Heart right ventricle (tissue), 16 donors: ENCODE data around the gene AMOTL2. TPM values are rescaled to one million over a fixed set of nuclear protein-coding genes. Genes with fewer than 3 reads are reported as not detected.

ENCODE experiments used
- ATAC-seq, 8 donors: fragments of 200-7000 bp; cut with Tn5 transposase; one replicate each; pipeline ENCODE4 v1.9.1; 2020; ENCODE audit warnings: mild to moderate bottlenecking in 8 of 8, moderate library complexity in 8 of 8, moderate number of reproducible peaks in 1 of 8
- DNase-seq, 2 donors: peaks; one replicate each; pipeline ENCODE4 v3.0.0-alpha.2; 2020
- H3K27ac ChIP-seq, 10 donors: fragments of 200-600 bp; sonication (generic) in 2 of 10; one replicate each; pipeline versions ENCODE4 v1.5.0 to v1.8.0; 2020 to 2022; ENCODE audit warnings: mild to moderate bottlenecking in 3 of 10
- H3K27me3 ChIP-seq, 7 donors: fragments of 200-600 bp; one replicate each; pipeline ENCODE4 v1.8.0; 2021 to 2022; ENCODE audit warnings: mild to moderate bottlenecking in 2 of 7
- H3K36me3 ChIP-seq, 9 donors: fragments of 200-600 bp; sonication (generic) in 1 of 9; one replicate each; pipeline versions ENCODE4 v1.5.0 to v1.8.0; 2020 to 2022; ENCODE audit warnings: mild to moderate bottlenecking in 2 of 9
- H3K4me1 ChIP-seq, 9 donors: fragments of 200-600 bp; sonication (generic) in 1 of 9; one replicate each; pipeline versions ENCODE4 v1.5.0 to v1.8.0; 2020 to 2022; ENCODE audit warnings: mild to moderate bottlenecking in 4 of 9
- H3K4me3 ChIP-seq, 10 donors: fragments of 200-600 bp; sonication (generic) in 2 of 10; one replicate each; pipeline versions ENCODE4 v1.5.0 to v1.8.0; 2020 to 2022; ENCODE audit warnings: mild to moderate bottlenecking in 7 of 10, moderate library complexity in 2 of 10
- H3K9me3 ChIP-seq, 11 donors: fragments of 200-600 bp in 10 of 11; sonication (generic) in 2 of 11; one replicate each; pipeline versions ENCODE4 v1.5.0 to v1.8.0; 2013 to 2022; ENCODE audit warnings: mild to moderate bottlenecking in 2 of 11, control low read depth in 1 of 11, moderate library complexity in 1 of 11
- WGBS, 2 donors: extraction: QIAGEN DNeasy Blood & Tissue Kit; methylation state at CpG; one replicate each; pipeline ENCODE4 v1.1.7; 2013; ENCODE audit warnings: inconsistent platforms in 1 of 2; 5-methylcytosine and 5-hydroxymethylcytosine counted together
- intact Hi-C, 10 donors: fragments of 100-400 bp; cut with DNase I; formaldehyde crosslinking; loops; one replicate each; pipeline versions ENCODE4 v1.11.1 to v1.14.2; 2022
- polyA plus RNA-seq, 2 donors: library from polyadenylated mRNA; stranded (reverse); fragments of 200-250 nt; gene quantifications; one replicate each; pipeline ENCODE4 v1.2.3, GENCODE V29; 2013
- total RNA-seq, 10 donors: library from RNA; stranded (reverse); fragmentation: NEBNext Ultra II Directional in 3 of 10; extraction: Animal tissue kit (Norgen Biotek cat#: 25700) in 3 of 10; gene quantifications; one replicate each; pipeline versions ENCODE4 v1.2.1 to v1.2.4, GENCODE V29; 2021 to 2023
- TF ChIP-seq, protein P1 (sequence below), 9 donors: fragments of 200-600 bp; sonication (generic) in 2 of 9; IDR thresholded peaks; one replicate each; pipeline versions ENCODE4 v1.5.0 to v1.8.0; 2021 to 2022; ENCODE audit warnings: antibody characterized with exemption in 9 of 9, mild to moderate bottlenecking in 5 of 9, moderate library complexity in 1 of 9
- donor health status: Arrhythmogenic right ventricular cardiomyopathy.
- donor health status: ischemic (EF 13 %, LVEDD 7.1; RV severe dilation, severe dysfunction).
- donor health status: healthy with polysubstance abuse.
- donor health status: DM: no; HTN: yes; CAD: no.
- donor health status: DM: no; HTN: no; CAD: no.
- donor health status: ischemic (EF 25% LVEDD 6.9; RV normal size, moderate dysfunction).
- donor health status: ischemic (EF 25% LVEDD 5.7; RV mildly dilated, moderate dysfunction).
- donor health status: healthy.
- donor health status: DM: yes; HTN: yes; CAD: no.
- donor health status: Ischemic cardiomyopathy.
- donor health status: ischemic (EF 35%, LVEDD 5.7; RV mildly dilated, moderate dysfunction).
- donor health status: nonischemic (EF 11% LVEDD 7.7; RV severe dilation, severe dysfunction).
- donor health status: DM: yes; HTN: yes; CAD: no.
- donor health status: PGD.
- donor health status: ischemic (EF 29% LVEDD 5.4; RV normal size, mild dysfunction).
- donor health status: nonischemic (EF 23%, LVEDD 6.1; RV moderate dilation, normal function).

The AMOTL2 gene
- total and polyA plus RNA-seq, 12 donors: 18.7 to 96.6 (median 54.1) TPM

DNA sequence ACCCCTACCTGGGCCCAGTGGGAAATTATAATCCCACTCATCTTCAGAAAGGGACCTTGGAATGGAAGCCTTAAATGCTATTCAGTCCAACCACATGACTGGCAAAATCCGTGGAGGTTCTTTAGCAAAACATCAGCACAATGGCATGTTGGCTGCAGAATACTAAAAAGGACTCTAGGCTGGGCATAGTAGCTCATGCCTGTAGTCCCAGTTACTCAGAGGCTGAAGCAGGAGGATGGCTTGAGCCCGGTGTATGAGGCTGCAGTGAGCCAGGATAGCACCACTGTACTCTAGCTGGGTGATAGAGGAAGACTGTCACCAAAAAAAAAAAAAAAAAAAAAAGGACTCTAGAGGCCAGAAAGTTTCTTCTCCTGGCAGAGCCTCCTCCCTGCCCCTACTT is 63.0 kb downstream of the AMOTL2 start:
- Histone ChIP-seq H3K36me3 (no peaks in the 10 kb centered on the region), H3K4me3 (no peak overlapping the region), H3K4me1 (peaks cover 16 to 66% (median 58%) of the 10 kb centered on the region in 9 donors), H3K9me3 (no peaks in the 10 kb centered on the region), H3K27me3 (peaks cover 0 to 28% (median 0%) of the 10 kb centered on the region in 7 donors), H3K27ac (peak overlapping the region in 6 of 10 donors; percentile 34 to 97 (median 90))
- DNase-seq: no peak
- TF ChIP-seq, protein P1, sequence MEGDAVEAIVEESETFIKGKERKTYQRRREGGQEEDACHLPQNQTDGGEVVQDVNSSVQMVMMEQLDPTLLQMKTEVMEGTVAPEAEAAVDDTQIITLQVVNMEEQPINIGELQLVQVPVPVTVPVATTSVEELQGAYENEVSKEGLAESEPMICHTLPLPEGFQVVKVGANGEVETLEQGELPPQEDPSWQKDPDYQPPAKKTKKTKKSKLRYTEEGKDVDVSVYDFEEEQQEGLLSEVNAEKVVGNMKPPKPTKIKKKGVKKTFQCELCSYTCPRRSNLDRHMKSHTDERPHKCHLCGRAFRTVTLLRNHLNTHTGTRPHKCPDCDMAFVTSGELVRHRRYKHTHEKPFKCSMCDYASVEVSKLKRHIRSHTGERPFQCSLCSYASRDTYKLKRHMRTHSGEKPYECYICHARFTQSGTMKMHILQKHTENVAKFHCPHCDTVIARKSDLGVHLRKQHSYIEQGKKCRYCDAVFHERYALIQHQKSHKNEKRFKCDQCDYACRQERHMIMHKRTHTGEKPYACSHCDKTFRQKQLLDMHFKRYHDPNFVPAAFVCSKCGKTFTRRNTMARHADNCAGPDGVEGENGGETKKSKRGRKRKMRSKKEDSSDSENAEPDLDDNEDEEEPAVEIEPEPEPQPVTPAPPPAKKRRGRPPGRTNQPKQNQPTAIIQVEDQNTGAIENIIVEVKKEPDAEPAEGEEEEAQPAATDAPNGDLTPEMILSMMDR (IDR thresholded peaks at IDR 0.05): no peak
- intact Hi-C loops: loop anchor here in 5 of 10 donors (2.0 to 5.0 kb wide), 4 partner anchors 46 to 162 kb away; no protein-coding TSS in a partner anchor
- 49 to 60% methylated on average over 2 of the region's 2 CpGs for WGBS, 2 donors
- ATAC-seq: no peak

DNA sequence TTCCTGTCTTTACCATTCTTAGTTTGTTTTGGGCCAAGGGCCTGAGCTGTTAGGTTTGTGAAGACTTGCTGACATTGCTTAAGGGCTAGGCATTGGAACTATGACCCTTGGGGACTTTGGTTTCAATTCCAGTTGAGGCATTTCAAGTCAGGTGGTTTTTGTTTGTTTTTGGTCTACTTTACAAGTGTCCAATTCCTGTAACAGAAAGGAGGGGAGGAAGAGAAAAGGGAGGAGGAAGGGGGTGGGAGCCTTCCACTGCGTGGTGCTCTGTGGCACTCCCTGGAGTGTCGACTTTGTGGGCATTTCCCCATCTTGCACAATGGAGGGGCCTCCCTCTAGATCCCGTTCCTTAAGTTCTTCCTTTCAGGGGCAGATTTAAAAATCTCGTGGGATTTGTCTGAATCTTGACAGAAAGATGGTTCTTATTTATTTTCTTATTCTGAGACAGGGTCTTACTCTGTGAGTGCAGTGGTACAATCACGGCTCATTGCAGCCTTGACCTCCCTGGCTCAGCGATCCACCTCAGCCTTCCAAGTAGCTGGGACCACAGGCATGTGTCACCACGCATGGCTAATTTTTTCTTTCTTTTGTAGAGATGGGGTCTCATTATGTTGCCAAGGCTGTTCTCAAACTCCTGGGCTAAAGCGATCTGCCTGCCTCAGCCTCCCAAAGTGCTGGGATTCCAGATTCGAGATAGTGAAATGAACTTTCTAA is 64.1 kb downstream of the AMOTL2 start:
- Histone ChIP-seq H3K4me3 (no peak overlapping the region), H3K36me3 (no peaks in the 10 kb centered on the region), H3K9me3 (no peaks in the 10 kb centered on the region), H3K4me1 (peaks cover 16 to 55% (median 47%) of the 10 kb centered on the region in 9 donors), H3K27me3 (peaks cover 0 to 30% (median 0%) of the 10 kb centered on the region in 7 donors), H3K27ac (peak overlapping the region in 3 of 10 donors; percentile 8 to 97 (median 25))
- WGBS, 2 donors: 81% methylated on average over 9 of the region's 9 CpGs
- ATAC-seq (no peak), DNase-seq (no peak)
- TF ChIP-seq, protein P1 (IDR thresholded peaks at IDR 0.05): no peak
- intact Hi-C loops: loop anchor here in 7 of 10 donors (2.0 to 5.0 kb wide), 8 partner anchors 47 to 167 kb away; no protein-coding TSS in a partner anchor

DNA sequence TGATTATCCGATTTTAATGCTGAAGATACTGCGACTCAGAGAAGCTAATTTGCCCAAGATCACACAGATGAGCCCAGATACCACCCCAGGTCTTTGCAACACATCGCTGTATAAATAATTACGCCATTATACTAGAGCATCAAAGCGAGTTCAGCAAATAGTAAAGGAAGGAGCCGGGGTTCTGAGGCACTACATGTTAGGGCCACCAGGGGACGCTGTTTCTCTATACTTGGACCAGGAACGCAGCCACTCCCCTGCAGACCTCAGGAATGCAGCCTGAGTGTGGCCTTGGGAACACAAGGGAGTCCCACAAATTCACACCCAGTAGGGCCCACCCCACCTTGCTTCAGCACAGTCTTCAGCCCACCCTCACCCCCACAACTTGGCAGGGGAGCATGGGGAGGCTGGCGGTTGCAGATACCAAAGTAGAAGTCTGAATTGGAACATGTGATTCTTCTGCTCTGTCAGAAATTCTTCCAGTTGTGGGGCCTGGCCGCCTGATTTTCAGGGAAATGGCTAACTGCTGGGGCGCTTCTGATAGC is 65.8 kb downstream of the AMOTL2 start:
- H3K4me3 ChIP-seq: peak overlapping the region in 6 of 10 donors; percentile 10 to 33 (median 18)
- no peaks in the 10 kb centered on the region for H3K36me3 ChIP-seq
- H3K4me1 ChIP-seq: peaks cover 5 to 37% (median 30%) of the 10 kb centered on the region in 9 donors
- ATAC-seq (peak; percentile 58 to 83 (median 72)), DNase-seq (peak; percentile 76 to 81)
- H3K9me3 ChIP-seq: no peaks in the 10 kb centered on the region
- intact Hi-C loops: loop anchor here in 7 of 10 donors (1.0 to 5.0 kb wide), 7 partner anchors 68 to 169 kb away; no protein-coding TSS in a partner anchor
- WGBS, 2 donors: 6 to 9% methylated on average over 11 of the region's 11 CpGs
- H3K27ac ChIP-seq: peak overlapping the region in 8 of 10 donors; percentile 50 to 84 (median 76)
- peaks cover 0 to 19% (median 0%) of the 10 kb centered on the region in 7 donors for H3K27me3 ChIP-seq
- TF ChIP-seq, protein P1 (IDR thresholded peaks at IDR 0.05): peak; percentile 97 to 100 (median 99)

DNA sequence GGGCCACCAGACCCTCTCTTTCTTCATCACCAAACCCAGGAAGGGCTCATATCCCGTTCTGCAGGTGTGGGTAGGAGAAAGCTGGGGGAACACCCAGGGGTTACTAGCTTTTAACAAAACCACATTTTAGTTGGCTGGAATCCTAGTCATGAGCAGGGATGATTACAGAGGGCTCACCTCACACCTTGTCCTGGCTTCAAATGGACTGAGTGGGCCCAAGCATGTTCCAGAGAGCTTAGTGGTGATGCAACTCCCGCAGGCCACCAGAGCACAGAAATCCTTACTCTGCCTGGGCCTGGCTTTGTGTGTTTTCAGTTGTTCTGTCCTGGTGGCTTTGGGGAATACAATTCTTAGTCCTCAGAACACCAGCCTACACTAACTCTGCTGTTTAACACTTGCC is 66.8 kb downstream of the AMOTL2 start:
- TF ChIP-seq, protein P1 (IDR thresholded peaks at IDR 0.05): no peak
- WGBS, 2 donors: 61 to 72% methylated on average over 2 of the region's 2 CpGs
- peaks cover 5 to 30% (median 21%) of the 10 kb centered on the region in 9 donors for H3K4me1 ChIP-seq
- H3K4me3 ChIP-seq: no peak overlapping the region
- DNase-seq (no peak), ATAC-seq (no peak)
- intact Hi-C loops: loop anchor here in 4 of 10 donors (2.0 to 5.0 kb wide), 3 partner anchors 165 to 170 kb away; no protein-coding TSS in a partner anchor
- H3K9me3 ChIP-seq: no peaks in the 10 kb centered on the region
- peaks cover 0 to 12% (median 0%) of the 10 kb centered on the region in 7 donors for H3K27me3 ChIP-seq
- H3K27ac ChIP-seq: no peak overlapping the region
- H3K36me3 ChIP-seq: no peaks in the 10 kb centered on the region
